GM23338 (cell line): ENCODE measurements around the gene CLCN1. TPM values are rescaled to one million over a fixed set of nuclear protein-coding genes. Genes with fewer than 3 reads are reported as not detected.
A peak's percentile ranks its signal among the peaks of the same experiment; 100 is the strongest.

ENCODE experiments used
- ATAC-seq: fragments of 200-7000 bp; cut with Tn5 transposase; 3 replicates; pipeline ENCODE4 v1.9.1; 2020
- DNase-seq: peaks from one replicate; pipeline ENCODE4 v3.0.0-alpha.2; 2015; ENCODE audit warnings: low spot score
- H2AFZ ChIP-seq: fragments of 200-600 bp; sonication (generic); 2 replicates; pipeline ENCODE4 v1.8.0; 2016; ENCODE audit warnings: antibody characterized with exemption, mild to moderate bottlenecking, moderate library complexity
- H3F3A ChIP-seq: fragments of 200-600 bp; sonication (generic); replicated peaks from 2 replicates; pipeline ENCODE4 v1.8.0; 2017; ENCODE audit warnings: antibody characterized with exemption, mixed run types, low read depth
- H3K27ac ChIP-seq: fragments of 200-600 bp; sonication (generic); 2 replicates; pipeline ENCODE4 v1.6.1; 2016; ENCODE audit warnings: low read depth
- H3K27me3 ChIP-seq: fragments of 200-600 bp; sonication (generic); 2 replicates; pipeline ENCODE4 v1.8.0; 2016; ENCODE audit warnings: mild to moderate bottlenecking, mixed run types, moderate library complexity; ENCODE audit not compliant: insufficient read depth
- H3K36me3 ChIP-seq: fragments of 200-600 bp; sonication (generic); 2 replicates; pipeline ENCODE4 v1.8.0; 2016; ENCODE audit warnings: mild to moderate bottlenecking; ENCODE audit not compliant: insufficient read depth
- H3K4me1 ChIP-seq: fragments of 200-600 bp; sonication (generic); 2 replicates; pipeline ENCODE4 v1.8.0; 2016; ENCODE audit warnings: mild to moderate bottlenecking, moderate library complexity; ENCODE audit not compliant: insufficient read depth
- H3K4me2 ChIP-seq: fragments of 200-600 bp; sonication (generic); 2 replicates; pipeline ENCODE4 v1.7.1; 2017; ENCODE audit warnings: mixed run types
- H3K4me3 ChIP-seq: fragments of 200-600 bp; sonication (generic); 2 replicates; pipeline ENCODE4 v1.6.1; 2016; ENCODE audit warnings: mixed run types
- H3K79me2 ChIP-seq: fragments of 200-600 bp; sonication (generic); replicated peaks from 2 replicates; pipeline ENCODE4 v1.8.0; 2017; ENCODE audit warnings: mild to moderate bottlenecking; ENCODE audit not compliant: insufficient read depth
- H3K9me2 ChIP-seq: fragments of 200-600 bp; sonication (generic); 2 replicates; pipeline ENCODE4 v1.8.0; 2017; ENCODE audit not compliant: insufficient read depth
- H4K20me1 ChIP-seq: fragments of 200-600 bp; sonication (generic); replicated peaks from 2 replicates; pipeline ENCODE4 v1.8.0; 2017; ENCODE audit warnings: mild to moderate bottlenecking; ENCODE audit not compliant: insufficient read depth
- H3K27ac Mint-ChIP-seq: 2 replicates; pipeline ENCODE4 v1.8.0; 2020; ENCODE audit warnings: inconsistent platforms, mild to moderate bottlenecking, moderate library complexity, mixed read lengths
- H3K27me3 Mint-ChIP-seq: 3 replicates; pipeline ENCODE4 v1.8.0; 2022; ENCODE audit warnings: low read depth, mild to moderate bottlenecking, moderate library complexity, mixed read lengths, inconsistent platforms; ENCODE audit not compliant: insufficient read depth, poor library complexity
- H3K36me3 Mint-ChIP-seq: 3 replicates; pipeline ENCODE4 v1.8.0; 2021; ENCODE audit warnings: low read depth, mild to moderate bottlenecking, inconsistent platforms, moderate library complexity, mixed read lengths
- H3K4me1 Mint-ChIP-seq: 3 replicates; pipeline ENCODE4 v1.8.0; 2020; ENCODE audit warnings: mild to moderate bottlenecking, inconsistent platforms, mixed read lengths
- H3K4me3 Mint-ChIP-seq: 3 replicates; pipeline ENCODE4 v1.8.0; 2021; ENCODE audit warnings: moderate library complexity, mild to moderate bottlenecking, inconsistent platforms, mixed read lengths
- H3K9me3 Mint-ChIP-seq: 3 replicates; pipeline ENCODE4 v1.8.0; 2020; ENCODE audit warnings: moderate library complexity, mild to moderate bottlenecking, inconsistent platforms, mixed read lengths
- CTCF ChIP-seq, 2 experiments: fragments of 200-600 bp in 1 of 2; sonication (generic) in 1 of 2; conservative IDR thresholded peaks; 2 replicates each; pipeline versions ENCODE4 v1.5.1 to v1.6.1; 2016 to 2017; ENCODE audit warnings: antibody characterized with exemption in 2 of 2, low read depth in 2 of 2, mild to moderate bottlenecking in 2 of 2, moderate library complexity in 1 of 2
- NANOG ChIP-seq: IDR thresholded peaks from 2 replicates; pipeline ENCODE4 v1.6.1; 2016; ENCODE audit warnings: antibody characterized with exemption, borderline replicate concordance
- REST ChIP-seq: IDR thresholded peaks from one replicate; pipeline ENCODE4 v1.6.1; 2018; ENCODE audit warnings: antibody characterized with exemption; ENCODE audit not compliant: unreplicated experiment
- STAT1 ChIP-seq: IDR thresholded peaks from one replicate; pipeline ENCODE4 v1.6.1; 2016; ENCODE audit warnings: antibody characterized with exemption; ENCODE audit not compliant: unreplicated experiment
- ZNF114 ChIP-seq: fragments of 250-450 bp; sonication (Bioruptor Pico); IDR thresholded peaks from 2 replicates; pipeline ENCODE4 v1.5.0; 2020; ENCODE audit warnings: mild to moderate bottlenecking, moderate library complexity
- polyA plus RNA-seq: library from polyadenylated mRNA; unstranded; fragments of >200 nt; fragmentation: Nextera tagmentation; extraction: Ambion mirVana; gene quantifications from 2 replicates; pipeline ENCODE4 v1.2.1, GENCODE V29; 2016
- total RNA-seq: library from RNA; depleted of rRNA; stranded (reverse); fragments of >200 nt; shearing (Covaris generic); gene quantifications from 2 replicates; pipeline ENCODE4 v1.2.3, GENCODE V29; 2014
- TF ChIP-seq, protein P1 (sequence below): fragments of 250-450 bp; sonication (Bioruptor Pico); IDR thresholded peaks from 2 replicates; pipeline ENCODE4 v1.5.0; 2020; ENCODE audit warnings: mild to moderate bottlenecking, moderate library complexity

The CLCN1 gene
- total and polyA plus RNA-seq, 2 experiments from 2014 or later = 0.38 to 0.48 TPM

GRCh38 chr7:143290293-143290692 lies 25.6 kb upstream of the CLCN1 start:
- Histone ChIP-seq H3K4me3 (peak overlapping the region; percentile 99; the same call in 1 of the 2 replicates), H3K4me2 (peak overlapping the region; percentile 100; the same call in 1 of the 2 replicates), H3K79me2 (peaks cover 50% of the 10 kb centered on the region), H3K27ac (no peak overlapping the region), H3K4me1 (peaks cover 19% of the 10 kb centered on the region; the same call in 1 of the 2 replicates), H2AFZ (no peak overlapping the region), H3K27me3 (peaks cover 24% of the 10 kb centered on the region), H3K9me2 (peaks cover 6% of the 10 kb centered on the region; the same call in 1 of the 2 replicates), H3K36me3 (peaks cover 34% of the 10 kb centered on the region), H3F3A (0 out of 2 replicates have a peak, but pooled peaks cover 2% of the 10 kb centered on the region), H4K20me1 (peaks cover 28% of the 10 kb centered on the region)
- H3K36me3 Mint-ChIP-seq = peaks cover 74% of the 10 kb centered on the region
- ATAC-seq (no peak), DNase-seq (no peak)
- peaks cover 35% of the 10 kb centered on the region for H3K27me3 Mint-ChIP-seq
- TF ChIP-seq NANOG (no peak), ZNF114 (no peak), CTCF (conservative IDR thresholded peaks at IDR 0.05; ENCODE audit: low read depth in 2 of 2) (no peak), STAT1 (no peak), REST (no peak)
- TF ChIP-seq, protein P1, sequence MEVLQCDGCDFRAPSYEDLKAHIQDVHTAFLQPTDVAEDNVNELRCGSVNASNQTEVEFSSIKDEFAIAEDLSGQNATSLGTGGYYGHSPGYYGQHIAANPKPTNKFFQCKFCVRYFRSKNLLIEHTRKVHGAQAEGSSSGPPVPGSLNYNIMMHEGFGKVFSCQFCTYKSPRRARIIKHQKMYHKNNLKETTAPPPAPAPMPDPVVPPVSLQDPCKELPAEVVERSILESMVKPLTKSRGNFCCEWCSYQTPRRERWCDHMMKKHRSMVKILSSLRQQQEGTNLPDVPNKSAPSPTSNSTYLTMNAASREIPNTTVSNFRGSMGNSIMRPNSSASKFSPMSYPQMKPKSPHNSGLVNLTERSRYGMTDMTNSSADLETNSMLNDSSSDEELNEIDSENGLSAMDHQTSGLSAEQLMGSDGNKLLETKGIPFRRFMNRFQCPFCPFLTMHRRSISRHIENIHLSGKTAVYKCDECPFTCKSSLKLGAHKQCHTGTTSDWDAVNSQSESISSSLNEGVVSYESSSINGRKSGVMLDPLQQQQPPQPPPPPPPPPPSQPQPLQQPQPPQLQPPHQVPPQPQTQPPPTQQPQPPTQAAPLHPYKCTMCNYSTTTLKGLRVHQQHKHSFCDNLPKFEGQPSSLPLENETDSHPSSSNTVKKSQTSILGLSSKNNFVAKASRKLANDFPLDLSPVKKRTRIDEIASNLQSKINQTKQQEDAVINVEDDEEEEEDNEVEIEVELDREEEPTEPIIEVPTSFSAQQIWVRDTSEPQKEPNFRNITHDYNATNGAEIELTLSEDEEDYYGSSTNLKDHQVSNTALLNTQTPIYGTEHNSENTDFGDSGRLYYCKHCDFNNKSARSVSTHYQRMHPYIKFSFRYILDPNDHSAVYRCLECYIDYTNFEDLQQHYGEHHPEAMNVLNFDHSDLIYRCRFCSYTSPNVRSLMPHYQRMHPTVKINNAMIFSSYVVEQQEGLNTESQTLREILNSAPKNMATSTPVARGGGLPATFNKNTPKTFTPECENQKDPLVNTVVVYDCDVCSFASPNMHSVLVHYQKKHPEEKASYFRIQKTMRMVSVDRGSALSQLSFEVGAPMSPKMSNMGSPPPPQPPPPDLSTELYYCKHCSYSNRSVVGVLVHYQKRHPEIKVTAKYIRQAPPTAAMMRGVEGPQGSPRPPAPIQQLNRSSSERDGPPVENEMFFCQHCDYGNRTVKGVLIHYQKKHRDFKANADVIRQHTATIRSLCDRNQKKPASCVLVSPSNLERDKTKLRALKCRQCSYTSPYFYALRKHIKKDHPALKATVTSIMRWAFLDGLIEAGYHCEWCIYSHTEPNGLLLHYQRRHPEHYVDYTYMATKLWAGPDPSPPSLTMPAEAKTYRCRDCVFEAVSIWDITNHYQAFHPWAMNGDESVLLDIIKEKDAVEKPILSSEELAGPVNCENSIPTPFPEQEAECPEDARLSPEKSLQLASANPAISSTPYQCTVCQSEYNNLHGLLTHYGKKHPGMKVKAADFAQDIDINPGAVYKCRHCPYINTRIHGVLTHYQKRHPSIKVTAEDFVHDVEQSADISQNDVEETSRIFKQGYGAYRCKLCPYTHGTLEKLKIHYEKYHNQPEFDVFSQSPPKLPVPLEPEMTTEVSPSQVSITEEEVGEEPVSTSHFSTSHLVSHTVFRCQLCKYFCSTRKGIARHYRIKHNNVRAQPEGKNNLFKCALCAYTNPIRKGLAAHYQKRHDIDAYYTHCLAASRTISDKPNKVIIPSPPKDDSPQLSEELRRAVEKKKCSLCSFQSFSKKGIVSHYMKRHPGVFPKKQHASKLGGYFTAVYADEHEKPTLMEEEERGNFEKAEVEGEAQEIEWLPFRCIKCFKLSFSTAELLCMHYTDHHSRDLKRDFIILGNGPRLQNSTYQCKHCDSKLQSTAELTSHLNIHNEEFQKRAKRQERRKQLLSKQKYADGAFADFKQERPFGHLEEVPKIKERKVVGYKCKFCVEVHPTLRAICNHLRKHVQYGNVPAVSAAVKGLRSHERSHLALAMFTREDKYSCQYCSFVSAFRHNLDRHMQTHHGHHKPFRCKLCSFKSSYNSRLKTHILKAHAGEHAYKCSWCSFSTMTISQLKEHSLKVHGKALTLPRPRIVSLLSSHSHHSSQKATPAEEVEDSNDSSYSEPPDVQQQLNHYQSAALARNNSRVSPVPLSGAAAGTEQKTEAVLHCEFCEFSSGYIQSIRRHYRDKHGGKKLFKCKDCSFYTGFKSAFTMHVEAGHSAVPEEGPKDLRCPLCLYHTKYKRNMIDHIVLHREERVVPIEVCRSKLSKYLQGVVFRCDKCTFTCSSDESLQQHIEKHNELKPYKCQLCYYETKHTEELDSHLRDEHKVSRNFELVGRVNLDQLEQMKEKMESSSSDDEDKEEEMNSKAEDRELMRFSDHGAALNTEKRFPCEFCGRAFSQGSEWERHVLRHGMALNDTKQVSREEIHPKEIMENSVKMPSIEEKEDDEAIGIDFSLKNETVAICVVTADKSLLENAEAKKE (CRISPR knock-in tag) = no peak
- H3K4me3 Mint-ChIP-seq = peak overlapping the region; percentile 99; the same call in 1 of the 3 replicates
- peaks cover 16% of the 10 kb centered on the region for H3K4me1 Mint-ChIP-seq
- peaks cover 16% of the 10 kb centered on the region for H3K9me3 Mint-ChIP-seq
- H3K27ac Mint-ChIP-seq = no peak overlapping the region
